Measurements from ENCODE around the gene PLXNA4.

- TF ChIP-seq CTCF (conservative IDR thresholded peaks at IDR 0.05) (no peak), EZH2 (IDR thresholded peaks at IDR 0.05; ENCODE audit: low read depth) (no peak)
Measured at GRCh38 chr7:132575419-132575981, 770 bp downstream of the PLXNA4 start.

Measured in PC-9 (cell line).